ENCODE measurements around the gene PTH2R. TPM values are rescaled to one million over a fixed set of nuclear protein-coding genes. Genes with fewer than 3 reads are reported as not detected.

The PTH2R gene
- total RNA-seq, 2 experiments from 2014 or later: not detected

DNA sequence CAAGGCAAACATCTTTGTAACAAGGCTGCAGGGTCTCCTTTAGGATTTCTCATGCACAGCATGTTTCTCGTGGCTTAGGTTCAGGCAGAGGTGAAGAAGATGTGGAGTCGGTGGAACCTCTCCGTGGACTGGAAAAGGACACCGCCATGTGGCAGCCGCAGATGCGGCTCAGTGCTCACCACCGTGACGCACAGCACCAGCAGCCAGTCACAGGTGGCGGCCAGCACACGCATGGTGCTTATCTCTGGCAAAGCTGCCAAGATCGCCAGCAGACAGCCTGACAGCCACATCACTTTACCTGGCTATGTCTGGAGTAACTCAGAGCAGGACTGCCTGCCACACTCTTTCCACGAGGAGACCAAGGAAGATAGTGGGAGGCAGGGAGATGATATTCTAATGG, 86.6 kb downstream of the PTH2R start:
- no peak for DNase-seq
- H3K4me3 Mint-ChIP-seq: no peak overlapping the region
- no peaks in the 10 kb centered on the region for H3K9me3 Mint-ChIP-seq
- TF ChIP-seq, protein P1, sequence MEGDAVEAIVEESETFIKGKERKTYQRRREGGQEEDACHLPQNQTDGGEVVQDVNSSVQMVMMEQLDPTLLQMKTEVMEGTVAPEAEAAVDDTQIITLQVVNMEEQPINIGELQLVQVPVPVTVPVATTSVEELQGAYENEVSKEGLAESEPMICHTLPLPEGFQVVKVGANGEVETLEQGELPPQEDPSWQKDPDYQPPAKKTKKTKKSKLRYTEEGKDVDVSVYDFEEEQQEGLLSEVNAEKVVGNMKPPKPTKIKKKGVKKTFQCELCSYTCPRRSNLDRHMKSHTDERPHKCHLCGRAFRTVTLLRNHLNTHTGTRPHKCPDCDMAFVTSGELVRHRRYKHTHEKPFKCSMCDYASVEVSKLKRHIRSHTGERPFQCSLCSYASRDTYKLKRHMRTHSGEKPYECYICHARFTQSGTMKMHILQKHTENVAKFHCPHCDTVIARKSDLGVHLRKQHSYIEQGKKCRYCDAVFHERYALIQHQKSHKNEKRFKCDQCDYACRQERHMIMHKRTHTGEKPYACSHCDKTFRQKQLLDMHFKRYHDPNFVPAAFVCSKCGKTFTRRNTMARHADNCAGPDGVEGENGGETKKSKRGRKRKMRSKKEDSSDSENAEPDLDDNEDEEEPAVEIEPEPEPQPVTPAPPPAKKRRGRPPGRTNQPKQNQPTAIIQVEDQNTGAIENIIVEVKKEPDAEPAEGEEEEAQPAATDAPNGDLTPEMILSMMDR (IDR thresholded peaks at IDR 0.05): no peak
- Histone ChIP-seq H3K9me3 (ENCODE audit: control insufficient read depth in 1 of 2, insufficient read depth in 1 of 2, low read length in 2 of 2) (no peaks in the 10 kb centered on the region), H3K4me1 (ENCODE audit: insufficient read depth, low read length) (no peaks in the 10 kb centered on the region), H3K36me3 (ENCODE audit: insufficient read depth, low read length) (no peaks in the 10 kb centered on the region), H3K27me3 (ENCODE audit: control insufficient read depth in 1 of 2, insufficient read depth in 2 of 2, low read length in 2 of 2) (no peaks in the 10 kb centered on the region), H3K27ac (ENCODE audit: low read depth in 1 of 2, low read length in 2 of 2) (no peak overlapping the region), H3K4me3 (ENCODE audit: low read length) (no peak overlapping the region)
- ChIA-PET CTCF (no interaction called here), POLR2A (no interaction called here)
- peaks cover 4% of the 10 kb centered on the region for H3K27me3 Mint-ChIP-seq
- no peak overlapping the region for H3K27ac Mint-ChIP-seq
- H3K4me1 Mint-ChIP-seq (ENCODE audit: low read depth): no peaks in the 10 kb centered on the region
- ATAC-seq (ENCODE audit: poor library complexity): no peak
- intact Hi-C loops (cut with DNase I, micrococcal nuclease): no loop called here
- no peaks in the 10 kb centered on the region for H3K36me3 Mint-ChIP-seq (ENCODE audit: low read depth)

DNA sequence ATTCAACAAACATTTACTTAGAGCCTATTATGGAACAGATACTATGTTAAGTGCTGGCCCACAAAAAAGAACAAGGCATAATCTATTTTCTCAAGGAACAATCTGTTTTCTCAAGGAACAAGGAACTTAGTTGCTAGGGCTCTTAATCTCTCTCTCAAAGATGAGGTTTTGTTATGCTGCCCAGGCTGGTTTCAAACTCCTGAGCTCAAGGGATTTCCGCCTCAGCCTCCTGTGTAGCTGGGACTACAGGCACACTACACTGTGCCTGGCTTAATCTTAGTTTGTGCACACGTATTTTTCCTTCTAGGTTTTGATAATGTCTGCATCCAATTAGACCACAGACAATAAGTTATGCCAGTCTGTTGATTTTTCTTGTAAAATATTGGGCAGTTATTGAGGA, 89.5 kb downstream of the PTH2R start:
- Mint-ChIP-seq H3K4me3 (no peak overlapping the region), H3K27ac (no peak overlapping the region), H3K27me3 (peaks cover 4% of the 10 kb centered on the region), H3K36me3 (ENCODE audit: low read depth) (no peaks in the 10 kb centered on the region), H3K9me3 (no peaks in the 10 kb centered on the region), H3K4me1 (ENCODE audit: low read depth) (no peaks in the 10 kb centered on the region)
- Histone ChIP-seq H3K9me3 (ENCODE audit: control insufficient read depth in 1 of 2, insufficient read depth in 1 of 2, low read length in 2 of 2) (no peaks in the 10 kb centered on the region), H3K27ac (ENCODE audit: low read depth in 1 of 2, low read length in 2 of 2) (no peak overlapping the region), H3K4me3 (ENCODE audit: low read length) (no peak overlapping the region), H3K27me3 (ENCODE audit: control insufficient read depth in 1 of 2, insufficient read depth in 2 of 2, low read length in 2 of 2) (no peaks in the 10 kb centered on the region), H3K4me1 (ENCODE audit: insufficient read depth, low read length) (no peaks in the 10 kb centered on the region), H3K36me3 (ENCODE audit: insufficient read depth, low read length) (no peaks in the 10 kb centered on the region)
- TF ChIP-seq, protein P1 (IDR thresholded peaks at IDR 0.05): no peak
- ChIA-PET CTCF (no interaction called here), POLR2A (no interaction called here)
- DNase-seq: no peak
- intact Hi-C loops (cut with DNase I, micrococcal nuclease): no loop called here
- no peak for ATAC-seq (ENCODE audit: poor library complexity)

GRCh38 chr2:208501206-208501605, 94.6 kb downstream of the PTH2R start:
- Histone ChIP-seq H3K4me1 (ENCODE audit: insufficient read depth, low read length) (no peaks in the 10 kb centered on the region), H3K9me3 (ENCODE audit: control insufficient read depth in 1 of 2, insufficient read depth in 1 of 2, low read length in 2 of 2) (no peaks in the 10 kb centered on the region), H3K27me3 (ENCODE audit: control insufficient read depth in 1 of 2, insufficient read depth in 2 of 2, low read length in 2 of 2) (no peaks in the 10 kb centered on the region), H3K36me3 (ENCODE audit: insufficient read depth, low read length) (no peaks in the 10 kb centered on the region), H3K27ac (ENCODE audit: low read depth in 1 of 2, low read length in 2 of 2) (no peak overlapping the region), H3K4me3 (ENCODE audit: low read length) (no peak overlapping the region)
- Mint-ChIP-seq H3K36me3 (ENCODE audit: low read depth) (no peaks in the 10 kb centered on the region), H3K27ac (no peak overlapping the region), H3K9me3 (peaks cover 3% of the 10 kb centered on the region), H3K4me1 (ENCODE audit: low read depth) (no peaks in the 10 kb centered on the region), H3K27me3 (no peaks in the 10 kb centered on the region), H3K4me3 (no peak overlapping the region)
- ChIA-PET CTCF (no interaction called here), POLR2A (no interaction called here)
- DNase-seq (no peak), ATAC-seq (ENCODE audit: poor library complexity) (no peak)
- intact Hi-C loops (cut with DNase I, micrococcal nuclease): no loop called here
- TF ChIP-seq, protein P1 (IDR thresholded peaks at IDR 0.05): no peak
